ENCODE data around the gene CDH13. TPM values are rescaled to one million over a fixed set of nuclear protein-coding genes. Genes with fewer than 3 reads are reported as not detected.

The CDH13 gene
- total and polyA plus RNA-seq, 9 of the 15 experiments (the other 6 are each of a cell fraction or from before 2014, with no cell fraction given): 0.03 TPM; not detected in 8

- no peaks in the 10 kb centered on the region; the same call in 1 of the 2 replicates for H3K9me3 ChIP-seq (replicated peaks; ENCODE audit: control insufficient read depth, insufficient read depth, low read depth, low read length)
- TF ChIP-seq ZNF212 (CRISPR knock-in tag; IDR thresholded peaks at IDR 0.05): no peak
- TF ChIP-seq HCFC1 (IDR thresholded peaks at IDR 0.05; ENCODE audit: low read depth, low read length): no peak
- no peak for TF ChIP-seq FOXK2 (conservative IDR thresholded peaks at IDR 0.05 in 1 of 2, IDR thresholded peaks at IDR 0.05 in 1 of 2; ENCODE audit: low read depth in 2 of 2)
- no peak for TF ChIP-seq HIVEP1 (CRISPR knock-in tag; IDR thresholded peaks at IDR 0.05)
- no peak for TF ChIP-seq FOXM1 (IDR thresholded peaks at IDR 0.05; ENCODE audit: low read depth)
- no peak for TF ChIP-seq FOXM1 (CRISPR knock-in tag; IDR thresholded peaks at IDR 0.05; ENCODE audit: low read depth)
- no peak for TF ChIP-seq ZBED1 (IDR thresholded peaks at IDR 0.05)
- TF ChIP-seq MCM7 (IDR thresholded peaks at IDR 0.05): no peak
- no peak for TF ChIP-seq NCOA2 (IDR thresholded peaks at IDR 0.05; ENCODE audit: partially characterized antibody in 2 of 2)
- TF ChIP-seq RAD21 (CRISPR knock-in tag; conservative IDR thresholded peaks at IDR 0.05 in 1 of 2, IDR thresholded peaks at IDR 0.05 in 1 of 2): no peak
- no peak for TF ChIP-seq IRF1 (CRISPR knock-in tag; IDR thresholded peaks at IDR 0.05; ENCODE audit: borderline replicate concordance)
- TF ChIP-seq ZNF12 (CRISPR knock-in tag; IDR thresholded peaks at IDR 0.05): no peak
- TF ChIP-seq ETV6 (IDR thresholded peaks at IDR 0.05; ENCODE audit: borderline replicate concordance in 1 of 2, low read depth in 2 of 2, low read length in 1 of 2): no peak
- no peak for TF ChIP-seq ETV6 (CRISPR knock-in tag; IDR thresholded peaks at IDR 0.05; ENCODE audit: borderline replicate concordance)
- no peak for TF ChIP-seq MAFG (tag; conservative IDR thresholded peaks at IDR 0.05)
- no peak for TF ChIP-seq RBM22 (IDR thresholded peaks at IDR 0.05; ENCODE audit: low read depth, low read length, poor library complexity, severe bottlenecking)
- no peak for TF ChIP-seq TRIM24 (IDR thresholded peaks at IDR 0.05)
- TF ChIP-seq DPF2 (IDR thresholded peaks at IDR 0.05): no peak
- no peak for TF ChIP-seq POLR2G (IDR thresholded peaks at IDR 0.05; ENCODE audit: low read depth, low read length)
- TF ChIP-seq ZNF253 (CRISPR knock-in tag; conservative IDR thresholded peaks at IDR 0.05): no peak
- TF ChIP-seq ZSCAN29 (IDR thresholded peaks at IDR 0.05): no peak
- no peak for TF ChIP-seq SUPT5H (IDR thresholded peaks at IDR 0.05)
- no peaks in the 10 kb centered on the region for H3K36me3 ChIP-seq (ENCODE audit: control insufficient read depth, insufficient read depth, low read length)
- no peaks in the 10 kb centered on the region for H3K27me3 ChIP-seq (ENCODE audit: control insufficient read depth in 2 of 2, insufficient read depth in 2 of 2, low read length in 2 of 2)
- ChIA-PET CTCF (ENCODE audit: low intra/inter-chr PET ratio) (no interaction called here), POLR2A (no interaction called here)
- no peak overlapping the region for H2AFZ ChIP-seq (ENCODE audit: low read depth, low read length)
- no peak for DNase-seq (ENCODE audit: extremely low read depth in 1 of 4, low spot score in 3 of 4)
- H3K27ac ChIP-seq (ENCODE audit: extremely low read depth, low read depth, low read length): no peak overlapping the region
- BruUV-seq (replicated peaks): no TSS peak
- H3K9me1 ChIP-seq (ENCODE audit: control insufficient read depth, insufficient read depth, low read length): no peaks in the 10 kb centered on the region
- no peak overlapping the region for H3K4me2 ChIP-seq (ENCODE audit: insufficient read depth, low read length)
- no peak for FAIRE-seq
- under 1% methylated on average over 10 of the region's 10 CpGs for WGBS (ENCODE audit: insufficient coverage, low coverage, missing lambda C conversion rate)
- H3K9ac ChIP-seq (ENCODE audit: insufficient read depth in 1 of 2, low read depth in 2 of 2, low read length in 2 of 2): no peak overlapping the region
- in situ Hi-C loops (cut with MboI): no loop called here
- H3K79me2 ChIP-seq (ENCODE audit: control insufficient read depth, insufficient read depth, low read length): no peaks in the 10 kb centered on the region
- no peaks in the 10 kb centered on the region for H4K20me1 ChIP-seq (replicated peaks; ENCODE audit: control insufficient read depth, insufficient read depth, low read length)
- intact Hi-C loops (cut with micrococcal nuclease): no loop called here
- no peaks in the 10 kb centered on the region for H3K4me1 ChIP-seq (replicated peaks in 1 of 2; ENCODE audit: control insufficient read depth in 2 of 2, insufficient read depth in 2 of 2, low read length in 2 of 2)
- ATAC-seq: no peak
- no peak overlapping the region for H3K4me3 ChIP-seq
These were observed 166.9 kb downstream of the CDH13 start for GRCh38 chr16:82793528-82794245.

Data from K562 (cell line).